A549 (cell line): ENCODE data around the gene MTHFSD.

Experiments used
- BCL3 ChIP-seq: fragments of >200 bp; sonication (Bioruptor Twin); formaldehyde crosslinking; IDR thresholded peaks from 3 replicates; pipeline ENCODE4 v1.6.1; 2016
- CEBPB ChIP-seq, 2 experiments: fragments of >200 bp in 1 of 2; sonication (Bioruptor Twin) in 1 of 2; formaldehyde crosslinking in 1 of 2; IDR thresholded peaks; 2 replicates each; pipeline ENCODE4 v1.6.1; 2012 to 2016
- CTCF ChIP-seq: fragments of >200 bp; sonication (Bioruptor Twin); formaldehyde crosslinking; IDR thresholded peaks from 3 replicates; pipeline ENCODE4 v1.5.1; 2016
- HOXA7 ChIP-seq: fragments of 250-450 bp; sonication (Bioruptor Pico); IDR thresholded peaks from 2 replicates; pipeline ENCODE4 v1.5.0; 2020; ENCODE audit warnings: mild to moderate bottlenecking, moderate library complexity
- KDM1A ChIP-seq: fragments of 200-600 bp; sonication (generic); IDR thresholded peaks from 2 replicates; pipeline ENCODE4 v1.6.1; 2016; ENCODE audit warnings: low read depth, mild to moderate bottlenecking
- KDM5A ChIP-seq: fragments of 200-600 bp; sonication (generic); IDR thresholded peaks from 2 replicates; pipeline ENCODE4 v1.6.1; 2016; ENCODE audit warnings: antibody characterized with exemption, mild to moderate bottlenecking
- MAX ChIP-seq: IDR thresholded peaks from 2 replicates; pipeline ENCODE4 v1.6.1; 2012
- POLR2A ChIP-seq: IDR thresholded peaks from 2 replicates; pipeline ENCODE4 v1.6.1; 2012; ENCODE audit warnings: mild to moderate bottlenecking, low read length
- RAD21 ChIP-seq, 2 experiments: fragments of >200 bp in 1 of 2; sonication (Bioruptor Twin) in 1 of 2; formaldehyde crosslinking in 1 of 2; IDR thresholded peaks in 1 of 2; conservative IDR thresholded peaks in 1 of 2; 2 replicates in 1 of 2; 3 replicates in 1 of 2; pipeline ENCODE4 v1.6.1; 2012 to 2018; ENCODE audit warnings: inconsistent platforms in 1 of 2
- SREBF2 ChIP-seq: fragments of 450-650 bp; IDR thresholded peaks from 2 replicates; pipeline ENCODE4 v1.6.1; 2014; ENCODE audit warnings: mild to moderate bottlenecking, moderate library complexity
- TP53 ChIP-seq: fragments of 250-450 bp; sonication (Bioruptor Pico); IDR thresholded peaks from 2 replicates; pipeline ENCODE4 v1.5.0; 2021; ENCODE audit warnings: mild to moderate bottlenecking, moderate library complexity
- USF2 ChIP-seq: fragments of 450-650 bp; IDR thresholded peaks from 2 replicates; pipeline ENCODE4 v1.6.1; 2014; ENCODE audit warnings: antibody characterized with exemption
- ZNF302 ChIP-seq: fragments of 250-450 bp; sonication (Bioruptor Pico); IDR thresholded peaks from 2 replicates; pipeline ENCODE4 v1.9.0; 2021; ENCODE audit warnings: inconsistent platforms, mild to moderate bottlenecking, moderate library complexity

GRCh38 chr16:86515777-86516622, 39.0 kb downstream of the MTHFSD start:
- TF ChIP-seq CEBPB (IDR thresholded peaks at IDR 0.05) (no peak), RAD21 (conservative IDR thresholded peaks at IDR 0.05 in 1 of 2, IDR thresholded peaks at IDR 0.05 in 1 of 2) (no peak), CTCF (no peak), KDM5A (no peak), TP53 (CRISPR knock-in tag) (no peak), HOXA7 (no peak), BCL3 (no peak), KDM1A (no peak), ZNF302 (CRISPR knock-in tag) (no peak), SREBF2 (no peak), USF2 (no peak), MAX (no peak), POLR2A (no peak)
